GM19467 (cell line): ENCODE results near the gene SRSF3.
"Not testable (repeated sequence)": the region's sequence is repeated elsewhere in the genome, so short reads cannot be mapped to it uniquely, and the experiment has no call there.

Experiments used
- ATAC-seq: cut with Tn5 transposase; IDR thresholded peaks from one replicate; pipeline ENCODE4 v1.9.1; 2021; ENCODE audit warnings: mild to moderate bottlenecking, moderate library complexity; ENCODE audit not compliant: unreplicated experiment

Gene SRSF3

DNA sequence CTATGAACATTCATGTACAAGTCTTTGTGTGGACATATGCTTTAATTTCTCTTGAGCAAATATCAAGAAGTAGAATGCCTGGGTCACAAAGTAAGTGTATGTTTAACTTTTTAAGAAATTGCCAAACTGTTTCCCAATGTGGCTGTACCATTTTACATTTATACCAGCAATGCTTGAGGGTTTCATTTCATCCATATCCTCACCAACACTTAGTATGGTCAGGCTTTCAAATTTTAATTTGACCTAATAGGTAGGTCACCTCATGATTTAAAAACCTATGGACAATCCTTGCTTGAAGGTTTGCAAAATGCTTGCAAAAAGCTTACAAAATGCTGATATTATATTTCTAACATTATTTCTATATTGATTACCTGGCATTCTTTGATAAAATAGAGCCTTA, 19.5 kb upstream of the SRSF3 start:
- no peak for ATAC-seq

GRCh38 chr6:36576578-36576977, 17.6 kb upstream of the SRSF3 start:
- no peak for ATAC-seq

DNA sequence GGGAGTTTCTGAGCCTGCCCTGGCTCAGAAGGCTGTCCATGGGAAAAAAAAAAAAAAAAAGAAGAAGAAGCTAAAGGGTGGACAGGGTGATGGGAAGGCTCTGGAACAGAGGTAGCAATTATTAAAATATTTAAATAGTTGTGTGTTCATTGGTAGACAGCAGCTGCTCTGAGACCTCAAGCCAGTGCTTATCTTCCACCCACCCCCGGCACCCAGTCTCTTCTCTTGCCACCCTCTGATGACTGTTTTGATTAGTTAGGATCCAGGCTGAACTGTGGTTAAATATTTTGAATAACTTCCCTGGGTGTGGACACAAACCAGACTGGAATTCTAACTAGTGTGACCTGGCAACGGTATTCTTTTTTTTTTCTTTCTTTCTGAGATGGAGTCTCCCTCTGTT, 16.9 kb upstream of the SRSF3 start:
- ATAC-seq, result no peak

DNA sequence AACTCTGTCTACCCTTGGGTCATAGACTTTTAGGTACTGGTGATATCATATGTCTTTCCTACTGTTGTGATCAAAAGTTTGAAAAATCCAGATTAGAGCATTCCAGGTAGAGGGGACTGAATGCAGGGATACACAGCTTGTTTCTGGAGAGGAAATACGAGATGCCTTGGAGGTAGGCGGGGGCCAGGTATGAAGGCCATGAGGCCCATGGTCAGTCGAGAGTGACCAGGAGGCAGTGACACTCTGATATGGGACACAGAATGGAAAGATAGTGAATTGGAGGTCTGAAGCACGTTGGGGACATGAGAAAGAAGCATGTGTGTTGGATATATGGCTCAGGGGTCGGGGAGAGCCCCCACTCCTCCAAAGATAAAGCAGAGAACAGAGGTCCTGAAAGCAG, 16.1 kb upstream of the SRSF3 start:
- ATAC-seq, result no peak

DNA sequence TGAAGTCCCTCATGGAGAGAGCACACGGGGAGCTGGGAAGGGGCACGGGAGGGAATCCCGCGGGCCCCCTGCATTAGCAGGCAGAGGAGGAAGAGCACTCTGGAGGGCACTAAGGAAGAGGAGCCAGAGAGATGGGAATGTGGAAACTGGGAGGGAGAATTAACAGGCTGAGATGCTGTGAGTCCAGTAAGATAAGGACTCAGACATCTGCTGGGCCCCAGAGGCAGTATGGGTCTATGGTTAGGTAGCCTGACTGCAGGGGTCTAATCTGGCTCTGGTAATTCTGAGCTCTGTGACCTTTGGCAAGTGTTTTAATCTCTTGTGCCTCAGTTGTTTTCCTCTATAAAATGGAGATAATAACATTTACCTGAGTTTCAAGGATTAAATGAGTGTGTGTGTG, 15.7 kb upstream of the SRSF3 start:
- no peak for ATAC-seq

- ATAC-seq, result no peak
These were observed 14.0 kb upstream of the SRSF3 start for GRCh38 chr6:36580184-36580526.

DNA sequence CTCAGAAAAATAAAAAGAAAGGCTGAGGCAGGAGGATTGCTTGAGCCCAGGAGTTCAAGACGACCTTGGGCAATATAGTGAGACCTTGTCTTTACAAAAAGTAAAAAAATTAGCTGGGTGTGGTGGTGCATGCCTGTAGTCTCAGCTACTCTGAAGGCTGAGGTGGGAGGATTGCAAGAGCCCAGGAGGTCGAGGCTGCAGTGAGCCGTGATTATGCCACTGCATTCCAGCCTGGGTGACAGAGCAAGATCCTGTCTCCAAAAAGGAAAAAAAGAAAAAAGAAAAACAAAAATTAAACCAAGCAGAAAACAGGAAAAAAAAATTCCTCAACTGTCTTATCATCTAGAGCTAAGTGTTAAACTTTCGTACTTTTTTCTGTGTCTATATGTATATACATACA, 12.4 kb upstream of the SRSF3 start:
- ATAC-seq, result no peak

- no peak for ATAC-seq
These were observed 7.6 kb upstream of the SRSF3 start for GRCh38 chr6:36586606-36587005.

- ATAC-seq, result not testable (repeated sequence)
These were observed 5.1 kb upstream of the SRSF3 start for GRCh38 chr6:36589025-36589400.

- ATAC-seq, result no peak
These were observed 3.9 kb upstream of the SRSF3 start for GRCh38 chr6:36590237-36590636.

DNA sequence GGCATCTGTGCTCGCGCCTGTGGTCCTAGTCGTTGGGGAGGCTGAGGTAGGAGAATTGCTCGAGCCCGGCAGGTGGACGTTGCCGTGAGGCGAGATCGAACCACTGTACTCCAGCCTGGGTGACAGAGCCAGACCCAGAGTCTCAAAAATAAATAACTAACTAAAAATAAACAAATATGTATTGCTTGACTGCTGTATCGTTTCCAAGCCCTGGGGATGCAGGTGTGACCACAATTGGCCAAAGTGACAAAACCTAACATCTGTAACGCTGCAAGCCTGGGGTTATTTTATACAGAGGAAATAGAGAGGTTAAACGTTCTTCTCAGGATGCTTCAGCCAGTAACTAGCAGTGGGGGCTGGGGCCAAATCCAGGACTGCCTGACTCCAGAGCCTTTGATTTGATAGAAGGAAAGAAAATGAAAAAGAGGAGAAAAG, 1.9 kb upstream of the SRSF3 start:
- no peak for ATAC-seq

GRCh38 chr6:36593569-36594028, 563 bp upstream of the SRSF3 start:
- ATAC-seq, result peak; percentile 15

GRCh38 chr6:36594816-36595643, 868 bp downstream of the SRSF3 start:
- ATAC-seq, result no peak

- ATAC-seq, result no peak
These were observed 2.2 kb downstream of the SRSF3 start for GRCh38 chr6:36596356-36596755.

DNA sequence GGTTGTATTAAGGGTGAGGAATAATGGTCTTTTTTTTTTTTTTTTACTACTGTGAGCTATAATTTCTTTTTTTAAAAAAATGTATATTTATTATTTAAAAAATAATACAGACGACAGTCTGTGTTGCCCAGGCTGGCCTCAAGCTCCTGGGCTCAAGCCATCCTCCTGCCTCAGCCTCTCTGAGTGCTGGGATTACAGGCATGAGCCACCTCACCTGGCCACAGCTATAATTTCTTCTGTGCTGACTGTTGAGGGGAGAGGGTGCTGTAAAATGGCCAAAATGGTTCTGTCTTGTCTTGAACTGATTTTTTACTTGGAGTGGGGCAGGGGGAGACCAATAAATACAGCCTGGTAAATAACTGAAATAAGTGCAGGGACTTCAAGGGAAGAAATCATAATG, 3.6 kb downstream of the SRSF3 start:
- ATAC-seq, result no peak

- ATAC-seq, result no peak
These were observed 4.2 kb downstream of the SRSF3 start for GRCh38 chr6:36598326-36598725.

DNA sequence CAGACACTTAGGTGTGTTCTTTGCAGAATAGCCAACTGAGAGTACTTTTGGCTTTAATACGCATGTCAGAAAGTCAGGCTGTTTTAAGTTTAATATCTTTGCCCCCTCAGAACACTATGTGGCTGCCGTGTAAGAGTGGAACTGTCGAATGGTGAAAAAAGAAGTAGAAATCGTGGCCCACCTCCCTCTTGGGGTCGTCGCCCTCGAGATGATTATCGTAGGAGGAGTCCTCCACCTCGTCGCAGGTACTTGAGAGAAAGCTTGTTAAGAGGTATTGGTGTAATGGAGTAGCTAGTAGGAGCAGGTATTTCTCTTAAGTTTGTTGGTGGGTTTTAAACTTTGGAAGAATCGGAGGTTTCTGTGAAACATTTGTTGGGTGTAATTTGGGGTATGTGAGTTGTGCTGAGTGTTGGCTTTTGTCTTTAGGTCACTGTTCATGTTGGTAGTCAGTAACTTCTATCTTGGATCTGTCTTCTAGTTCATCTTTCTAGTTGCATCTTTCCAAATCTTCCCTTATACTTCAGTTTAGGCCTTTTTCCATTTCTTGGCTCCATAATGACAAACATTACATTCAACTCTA, 4.7 kb downstream of the SRSF3 start:
- no peak for ATAC-seq

GRCh38 chr6:36599791-36600209, 5.6 kb downstream of the SRSF3 start:
- no peak for ATAC-seq

GRCh38 chr6:36600564-36601146, 6.5 kb downstream of the SRSF3 start:
- no peak for ATAC-seq

DNA sequence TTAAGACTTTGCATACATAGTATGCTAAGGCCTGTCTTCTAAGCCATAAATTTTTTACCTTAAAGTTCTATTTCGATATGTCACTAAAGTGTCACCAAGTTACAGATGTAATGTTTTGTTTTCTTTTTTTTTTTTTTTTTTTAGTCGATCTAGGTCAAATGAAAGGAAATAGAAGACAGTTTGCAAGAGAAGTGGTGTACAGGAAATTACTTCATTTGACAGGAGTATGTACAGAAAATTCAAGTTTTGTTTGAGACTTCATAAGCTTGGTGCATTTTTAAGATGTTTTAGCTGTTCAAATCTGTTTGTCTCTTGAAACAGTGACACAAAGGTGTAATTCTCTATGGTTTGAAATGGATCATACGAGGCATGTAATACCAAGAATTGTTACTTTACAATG, 7.7 kb downstream of the SRSF3 start:
- ATAC-seq, result not testable (repeated sequence)

DNA sequence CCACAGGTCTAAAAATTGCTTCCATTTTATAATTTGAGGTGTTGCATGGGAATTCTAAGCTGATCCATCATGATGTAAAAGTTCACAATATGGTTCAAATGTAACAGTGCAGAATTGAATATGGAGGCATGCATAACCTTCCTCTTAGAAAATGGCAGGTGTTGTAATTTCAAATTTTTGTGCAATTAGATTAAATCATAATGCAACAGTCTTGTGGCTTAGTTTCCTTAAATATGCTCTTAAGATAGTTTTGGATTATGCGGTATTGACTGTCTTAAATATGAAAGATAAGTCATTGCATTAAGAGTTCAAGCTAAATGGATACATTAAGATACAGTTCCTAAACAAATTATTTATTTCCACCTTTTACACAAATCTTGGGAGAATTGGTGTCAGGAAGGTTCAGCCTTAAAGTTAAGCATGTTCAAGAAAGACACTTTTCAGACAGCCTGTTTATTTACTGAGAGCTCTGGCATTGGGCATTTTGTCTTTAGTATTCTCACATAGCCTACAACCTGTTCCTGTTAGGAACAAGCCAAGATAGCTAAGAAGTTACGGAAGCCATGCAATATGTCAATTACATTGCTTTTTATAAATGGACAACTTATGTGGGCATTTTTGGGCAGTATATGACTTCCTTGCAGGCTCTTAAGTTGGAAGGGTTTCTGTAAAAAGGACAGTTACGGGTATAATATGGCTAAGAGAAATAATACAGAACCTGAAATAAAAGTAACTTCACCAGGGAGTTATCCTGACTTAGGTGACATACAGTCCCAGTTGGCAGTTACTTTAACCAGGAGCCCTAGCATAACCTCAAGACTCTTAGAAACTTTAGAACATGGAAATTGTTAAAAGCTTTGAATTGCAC, 9.3 kb downstream of the SRSF3 start:
- ATAC-seq, result no peak
